ENCODE results near the gene PLA2G15. TPM values are rescaled to one million over a fixed set of nuclear protein-coding genes. Genes with fewer than 3 reads are reported as not detected.

The PLA2G15 gene
- total and polyA plus RNA-seq, 2 of the 13 experiments (the other 11 are each of a cell fraction or from before 2014, with no cell fraction given), result 14.4 to 23.7 TPM

GRCh38 chr16:68244903-68245853 is at the start of gene PLA2G15 (continued):
- peak; percentile 81; the same call in 1 of the 2 replicates for TF ChIP-seq ZNF558 (CRISPR knock-in tag; IDR thresholded peaks at IDR 0.05; ENCODE audit: borderline replicate concordance)
- TF ChIP-seq MXD4 (CRISPR knock-in tag; IDR thresholded peaks at IDR 0.05), result peak; percentile 87
- no peak for TF ChIP-seq IKZF4 (CRISPR knock-in tag; IDR thresholded peaks at IDR 0.05; ENCODE audit: borderline replicate concordance, low read depth, not compliant biosample characterization)
- TF ChIP-seq GABPA (IDR thresholded peaks at IDR 0.05; ENCODE audit: low read depth, low read length), result no peak
- TF ChIP-seq GABPA (CRISPR knock-in tag; IDR thresholded peaks at IDR 0.05; ENCODE audit: low read depth), result peak; percentile 82
- 0 out of 2 replicates have a peak, but pooled peaks have one; percentile 15 for TF ChIP-seq ZNF280D (CRISPR knock-in tag; IDR thresholded peaks at IDR 0.05)
- no peak for TF ChIP-seq CCAR2 (optimal IDR thresholded peaks at IDR 0.05; ENCODE audit: low read depth, low read length)
- TF ChIP-seq ZNF34 (CRISPR knock-in tag; IDR thresholded peaks at IDR 0.05; ENCODE audit: borderline replicate concordance), result no peak
- peak; percentile 96; the same call in 1 of the 2 replicates for TF ChIP-seq ZNF788 (CRISPR knock-in tag; IDR thresholded peaks at IDR 0.05; ENCODE audit: borderline replicate concordance)
- TF ChIP-seq ZNF784 (CRISPR knock-in tag; IDR thresholded peaks at IDR 0.05; ENCODE audit: borderline replicate concordance), result peak; percentile 84
- TF ChIP-seq MZF1 (CRISPR knock-in tag; IDR thresholded peaks at IDR 0.05; ENCODE audit: borderline replicate concordance), result no peak
- no peak for TF ChIP-seq ZNF484 (CRISPR knock-in tag; IDR thresholded peaks at IDR 0.05; ENCODE audit: borderline replicate concordance, low read depth)
- TF ChIP-seq SRSF1 (optimal IDR thresholded peaks at IDR 0.05; ENCODE audit: low read depth, low read length), result peak; percentile 52
- peak; percentile 94; the same call in 1 of the 2 replicates for TF ChIP-seq ZNF772 (CRISPR knock-in tag; IDR thresholded peaks at IDR 0.05)
- peak; percentile 87 for TF ChIP-seq ZFX (CRISPR knock-in tag; IDR thresholded peaks at IDR 0.05; ENCODE audit: low read depth)
- peak; percentile 79 for TF ChIP-seq GATAD1 (CRISPR knock-in tag; IDR thresholded peaks at IDR 0.05)
- TF ChIP-seq POGK (CRISPR knock-in tag; conservative IDR thresholded peaks at IDR 0.05), result peak; percentile 41; the same call in 1 of the 2 replicates
- TF ChIP-seq CBX2 (IDR thresholded peaks at IDR 0.05; ENCODE audit: low read depth, low read length), result no peak
- no peak for TF ChIP-seq CBX2 (CRISPR knock-in tag; IDR thresholded peaks at IDR 0.05; ENCODE audit: low read depth)
- peak; percentile 92 for TF ChIP-seq KLF15 (CRISPR knock-in tag; IDR thresholded peaks at IDR 0.05; ENCODE audit: borderline replicate concordance)
- no peak; the same call in 1 of the 2 replicates for TF ChIP-seq AHR (CRISPR knock-in tag; IDR thresholded peaks at IDR 0.05)

Data from HepG2 (cell line).